GM18519 (cell line): ENCODE results near the gene TRAM2.
"Not testable (repeated sequence)": the region's sequence is repeated elsewhere in the genome, so short reads cannot be mapped to it uniquely, and the experiment has no call there.

Experiments used
- ATAC-seq: cut with Tn5 transposase; IDR thresholded peaks from one replicate; pipeline ENCODE4 v1.9.1; 2021; ENCODE audit warnings: mild to moderate bottlenecking, moderate library complexity; ENCODE audit not compliant: unreplicated experiment, low FRiP score

TRAM2 gene

GRCh38 chr6:52497652-52498408 lies 79.0 kb downstream of the TRAM2 start:
- peak; percentile 86 for ATAC-seq

DNA sequence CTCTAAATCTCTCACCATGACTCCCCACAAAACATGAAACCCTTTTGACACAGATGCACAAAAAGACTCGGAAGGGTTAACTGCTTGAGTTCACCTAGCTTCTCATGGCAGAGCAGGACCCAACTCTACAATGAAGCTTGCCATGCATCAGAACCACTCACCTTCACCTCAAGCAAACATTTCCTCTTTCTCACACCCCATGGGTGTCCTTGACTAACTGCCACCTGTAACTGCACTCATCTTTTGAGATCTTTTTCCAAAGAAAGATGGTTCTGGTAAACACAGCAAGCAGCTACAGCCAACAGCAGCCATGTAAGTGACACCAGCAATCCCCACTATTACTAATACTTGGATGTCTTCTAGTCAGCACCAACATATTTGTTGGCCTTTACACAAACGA lies 80.2 kb downstream of the TRAM2 start:
- no peak for ATAC-seq

DNA sequence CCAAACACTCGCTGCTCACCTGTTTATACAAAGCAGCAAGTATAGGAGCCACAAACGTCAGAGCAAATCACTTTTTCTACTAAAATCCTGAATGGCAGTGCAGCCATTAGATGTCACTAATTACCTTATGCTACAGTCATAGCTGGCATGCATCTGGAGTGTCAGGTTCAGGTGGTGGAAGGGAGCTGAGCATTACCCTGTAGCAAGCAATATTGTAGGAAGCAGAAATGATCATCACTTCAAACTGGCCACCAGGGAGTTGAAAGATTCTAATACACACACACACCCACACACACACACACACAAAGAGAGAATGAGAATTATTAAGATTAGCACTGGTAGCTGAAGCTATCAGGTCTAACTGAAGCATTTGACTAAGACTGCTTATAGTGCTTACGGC lies 80.9 kb downstream of the TRAM2 start:
- ATAC-seq: no peak

- ATAC-seq: no peak
These were observed 82.4 kb downstream of the TRAM2 start for GRCh38 chr6:52494298-52495072.

DNA sequence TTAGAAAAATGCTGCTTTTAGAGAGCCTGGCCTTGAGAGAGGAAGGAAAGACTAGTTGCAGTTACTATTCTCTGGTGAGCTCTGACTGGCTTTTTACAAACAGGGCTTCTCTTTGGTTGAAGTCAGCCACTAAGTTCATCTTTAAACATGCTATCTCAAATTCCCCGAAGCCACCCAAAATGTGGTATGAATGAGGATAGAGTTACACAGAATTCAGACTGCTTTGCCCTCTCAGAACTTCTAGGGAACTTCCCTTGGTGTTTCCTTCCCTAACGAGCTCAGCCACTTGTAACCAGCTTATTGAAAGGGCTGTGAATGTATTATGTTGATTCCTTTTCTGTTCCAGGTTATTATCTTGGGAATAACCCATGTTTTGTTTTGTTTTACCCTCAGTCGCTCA lies 83.2 kb downstream of the TRAM2 start:
- ATAC-seq: no peak

- peak; percentile 53 for ATAC-seq
These were observed 85.4 kb downstream of the TRAM2 start for GRCh38 chr6:52491203-52492069.

DNA sequence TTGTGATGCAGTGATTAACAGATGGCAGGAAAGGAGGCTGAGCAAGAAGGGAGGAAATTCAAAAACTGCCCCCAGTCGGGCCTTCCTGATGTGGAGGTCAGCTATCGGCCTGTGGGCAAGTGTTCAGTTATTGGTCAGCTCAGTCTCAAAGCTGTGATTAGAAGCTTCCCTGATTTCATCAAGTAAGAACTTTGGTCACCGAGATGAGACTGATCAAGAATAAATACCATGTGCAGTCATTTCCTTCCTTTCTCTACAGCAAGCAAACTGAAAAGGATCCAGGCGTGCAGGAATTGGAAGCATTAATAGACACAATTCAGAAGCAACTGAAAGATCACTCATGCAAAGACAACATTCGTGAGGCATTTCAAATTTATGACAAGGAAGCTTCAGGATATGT lies 87.0 kb downstream of the TRAM2 start:
- ATAC-seq: no peak

- no peak for ATAC-seq
These were observed 93.2 kb downstream of the TRAM2 start for GRCh38 chr6:52483671-52484003.

DNA sequence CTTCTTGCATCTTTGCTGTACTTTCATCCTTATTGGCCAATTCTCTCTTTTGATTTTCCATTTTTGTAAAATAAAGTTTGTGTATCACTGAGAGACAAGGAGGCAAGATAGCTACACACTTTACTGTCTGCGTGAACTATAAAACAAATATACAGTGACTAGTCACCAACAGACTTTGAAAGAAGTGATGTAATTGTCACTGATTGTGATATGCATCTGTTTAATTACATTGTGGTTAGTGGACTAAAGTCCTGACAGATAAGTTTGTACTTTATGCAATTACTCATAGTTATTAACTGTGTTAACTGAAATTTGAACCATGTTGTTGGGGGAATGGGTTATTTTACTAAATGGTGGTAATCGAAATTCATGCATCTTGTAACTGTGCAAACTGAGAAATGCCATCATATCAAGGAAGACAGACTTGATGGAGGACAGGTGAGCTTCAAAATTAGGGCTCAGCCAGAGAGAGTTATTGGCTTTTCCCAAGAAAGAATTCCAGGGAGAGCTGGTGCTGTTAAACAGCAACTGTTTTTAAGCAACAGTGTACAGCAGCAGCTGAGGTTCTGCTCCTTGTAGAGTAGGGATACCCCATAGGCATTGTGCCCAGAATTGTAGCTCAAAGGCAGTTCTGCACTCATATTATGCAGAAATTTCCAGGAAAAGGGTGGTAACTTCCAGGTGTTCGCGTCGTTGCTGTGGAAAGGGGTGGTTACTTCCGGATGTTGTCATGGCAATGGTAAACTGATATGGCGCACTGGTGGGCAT lies 93.8 kb downstream of the TRAM2 start:
- no peak for ATAC-seq

DNA sequence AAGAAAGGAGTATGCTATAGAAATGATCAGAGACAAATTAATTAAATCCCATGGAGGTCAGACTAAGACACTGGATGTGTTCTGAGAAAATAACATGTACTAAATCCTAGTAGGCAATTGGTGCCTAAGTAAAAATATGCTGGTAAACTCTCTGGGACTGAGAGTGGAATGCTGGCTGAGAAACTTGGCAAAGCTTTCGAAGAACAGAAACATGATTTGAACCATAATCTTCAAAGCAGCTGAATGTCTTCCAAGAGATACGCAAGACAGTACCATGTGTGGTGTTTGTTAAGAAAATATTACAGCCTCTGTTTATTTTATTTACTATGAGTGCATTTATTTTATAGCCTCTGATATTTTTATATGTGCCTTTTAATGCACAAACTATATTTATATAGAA lies 101.6 kb downstream of the TRAM2 start:
- no peak for ATAC-seq

- ATAC-seq: no peak
These were observed 102.7 kb downstream of the TRAM2 start for GRCh38 chr6:52474173-52474572.

DNA sequence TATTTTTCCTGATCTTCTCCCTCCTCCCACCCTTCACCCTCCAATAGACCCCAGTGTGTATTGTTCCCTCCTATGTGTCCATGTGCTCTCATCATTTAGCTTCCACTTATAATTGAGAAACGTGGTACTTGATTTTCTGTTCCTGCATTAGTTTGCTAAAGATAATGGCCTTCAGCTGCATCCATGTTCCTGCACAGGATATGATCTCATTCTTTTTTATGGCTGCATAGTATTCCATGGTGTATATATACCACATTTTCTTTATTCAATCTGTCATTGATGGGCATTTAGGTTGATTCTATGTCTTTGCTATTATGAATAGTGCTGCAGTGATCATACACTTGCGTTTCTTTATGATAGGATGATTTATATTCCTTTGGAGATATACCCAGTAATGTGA lies 115.7 kb downstream of the TRAM2 start:
- not testable (repeated sequence) for ATAC-seq

GRCh38 chr6:52457096-52457495 lies 119.8 kb downstream of the TRAM2 start:
- ATAC-seq: no peak

GRCh38 chr6:52454556-52454955 lies 122.3 kb downstream of the TRAM2 start:
- ATAC-seq: no peak
